WTC11 (cell line): ENCODE results near the gene SERPIND1. TPM values are rescaled to one million over a fixed set of nuclear protein-coding genes. Genes with fewer than 3 reads are reported as not detected.

ENCODE experiments used
- ATAC-seq: fragments of 200-7000 bp; cut with Tn5 transposase; 2 replicates; pipeline ENCODE4 v1.10.0; 2021; ENCODE audit warnings: mild to moderate bottlenecking, moderate library complexity
- CTCF ChIA-PET: fragments of 300-600 bp; sonication (Branson Sonifier 250); formaldehyde crosslinking; loops from one replicate; lab custom pipeline; 2021; ENCODE audit warnings: antibody characterized with exemption; lab: Charles Lee
- POLR2A ChIA-PET: fragments of 350-600 bp; sonication (Branson Sonifier 250); formaldehyde crosslinking; loops from one replicate; lab custom pipeline; 2021; ENCODE audit warnings: antibody characterized with exemption; lab: Charles Lee
- DNase-seq: peaks from one replicate; pipeline ENCODE4 v3.0.0; 2021; ENCODE audit warnings: low spot score
- H3K27ac Mint-ChIP-seq: 2 replicates; pipeline ENCODE4 v1.8.0; 2021; ENCODE audit warnings: mixed read lengths
- H3K27me3 Mint-ChIP-seq: 2 replicates; pipeline ENCODE4 v1.8.0; 2021; ENCODE audit warnings: low read depth, mild to moderate bottlenecking, moderate library complexity, mixed read lengths
- H3K36me3 Mint-ChIP-seq: 2 replicates; pipeline ENCODE4 v1.8.0; 2021; ENCODE audit warnings: mixed read lengths
- H3K4me1 Mint-ChIP-seq: 2 replicates; pipeline ENCODE4 v1.8.0; 2022; ENCODE audit warnings: mixed read lengths
- H3K4me3 Mint-ChIP-seq: 2 replicates; pipeline ENCODE4 v1.8.0; 2021; ENCODE audit warnings: mild to moderate bottlenecking, moderate library complexity, mixed read lengths
- H3K9me3 Mint-ChIP-seq: 2 replicates; pipeline ENCODE4 v1.8.0; 2021; ENCODE audit warnings: mixed read lengths
- ATF2 ChIP-seq: sonication (generic); formaldehyde crosslinking; IDR thresholded peaks from 2 replicates; pipeline ENCODE4 v1.8.1; 2022; ENCODE audit warnings: low read depth, missing genetic modification reagents, borderline replicate concordance
- CBFB ChIP-seq: sonication (generic); formaldehyde crosslinking; IDR thresholded peaks from 2 replicates; pipeline ENCODE4 v1.8.1; 2022; ENCODE audit warnings: mild to moderate bottlenecking, low read depth, missing genetic modification reagents
- CREM ChIP-seq: sonication (generic); formaldehyde crosslinking; IDR thresholded peaks from 2 replicates; pipeline ENCODE4 v1.8.1; 2022; ENCODE audit warnings: mild to moderate bottlenecking, missing genetic modification reagents, moderate library complexity
- FOXJ3 ChIP-seq: sonication (generic); formaldehyde crosslinking; IDR thresholded peaks from 2 replicates; pipeline ENCODE4 v1.9.0; 2021; ENCODE audit warnings: missing genetic modification reagents, mild to moderate bottlenecking, borderline replicate concordance
- GRHL2 ChIP-seq: fragments of 250-450 bp; sonication (Bioruptor Pico); IDR thresholded peaks from 2 replicates; pipeline ENCODE4 v1.8.0; 2022; ENCODE audit warnings: mild to moderate bottlenecking, moderate library complexity; ENCODE audit not compliant: insufficient replicate concordance, severe bottlenecking
- MAX ChIP-seq: sonication (generic); formaldehyde crosslinking; IDR thresholded peaks from 2 replicates; pipeline ENCODE4 v1.8.0; 2022; ENCODE audit warnings: mild to moderate bottlenecking, missing genetic modification reagents
- MXD4 ChIP-seq: fragments of 250-450 bp; sonication (Bioruptor Pico); IDR thresholded peaks from 2 replicates; pipeline ENCODE4 v1.8.0; 2021; ENCODE audit warnings: mild to moderate bottlenecking, moderate library complexity, borderline replicate concordance
- MYBL2 ChIP-seq: sonication (generic); formaldehyde crosslinking; IDR thresholded peaks from 2 replicates; pipeline ENCODE4 v1.8.1; 2023; ENCODE audit warnings: mild to moderate bottlenecking, moderate library complexity, missing genetic modification reagents
- NR3C1 ChIP-seq: sonication (generic); formaldehyde crosslinking; conservative IDR thresholded peaks from 2 replicates; pipeline ENCODE4 v1.8.1; 2023; ENCODE audit warnings: low read depth, mild to moderate bottlenecking, missing genetic modification reagents
- PRDM15 ChIP-seq: sonication (generic); formaldehyde crosslinking; IDR thresholded peaks from 2 replicates; pipeline ENCODE4 v1.8.0; 2022; ENCODE audit warnings: missing genetic modification reagents
- SMAD4 ChIP-seq: sonication (generic); formaldehyde crosslinking; IDR thresholded peaks from 2 replicates; pipeline ENCODE4 v1.8.0; 2022; ENCODE audit warnings: mild to moderate bottlenecking, missing genetic modification reagents
- SOX15 ChIP-seq: fragments of 250-450 bp; sonication (Bioruptor Pico); IDR thresholded peaks from 2 replicates; pipeline ENCODE4 v1.9.0; 2021; ENCODE audit warnings: mild to moderate bottlenecking
- USF1 ChIP-seq: sonication (generic); formaldehyde crosslinking; IDR thresholded peaks from 2 replicates; pipeline ENCODE4 v1.8.0; 2022; ENCODE audit warnings: mild to moderate bottlenecking, missing genetic modification reagents
- ZNF138 ChIP-seq: sonication (generic); formaldehyde crosslinking; conservative IDR thresholded peaks from 2 replicates; pipeline ENCODE4 v1.8.1; 2022; ENCODE audit warnings: mild to moderate bottlenecking, moderate library complexity, missing genetic modification reagents
- ZNF232 ChIP-seq: sonication (generic); formaldehyde crosslinking; IDR thresholded peaks from 2 replicates; pipeline ENCODE4 v1.8.0; 2022; ENCODE audit warnings: mild to moderate bottlenecking, missing genetic modification reagents
- total RNA-seq: library from RNA; stranded (reverse); gene quantifications from 3 replicates; pipeline ENCODE4 v1.2.3, GENCODE V29; 2021

Gene SERPIND1
- total RNA-seq, 1 experiment from 2014 or later: 0.22 TPM

- TF ChIP-seq PRDM15 (CRISPR knock-in tag): no peak
- no peak for TF ChIP-seq CBFB (CRISPR knock-in tag)
- TF ChIP-seq SMAD4 (CRISPR knock-in tag): no peak
- TF ChIP-seq ZNF232 (CRISPR knock-in tag): no peak
These were observed 38.2 kb downstream of the SERPIND1 start (continued) for GRCh38 chr22:20811971-20812660.

GRCh38 chr22:20813056-20813455 lies 39.1 kb downstream of the SERPIND1 start:
- no peak overlapping the region for H3K27ac Mint-ChIP-seq
- ATAC-seq (no peak), DNase-seq (no peak)
- no peak overlapping the region for H3K4me3 Mint-ChIP-seq
- no peaks in the 10 kb centered on the region for H3K27me3 Mint-ChIP-seq
- ChIA-PET CTCF (interaction anchor here (1.2 to 1.3 kb wide), 2 partner anchors 9 to 73 kb away, joined by 4 read pairs; no protein-coding TSS in a partner anchor), POLR2A (no interaction called here)
- no peaks in the 10 kb centered on the region for H3K4me1 Mint-ChIP-seq
- H3K9me3 Mint-ChIP-seq: no peaks in the 10 kb centered on the region
- TF ChIP-seq MXD4 (CRISPR knock-in tag): no peak
- no peak for TF ChIP-seq NR3C1 (CRISPR knock-in tag)
- TF ChIP-seq GRHL2 (CRISPR knock-in tag): no peak
- TF ChIP-seq PRDM15 (CRISPR knock-in tag): no peak
- no peak for TF ChIP-seq USF1
- TF ChIP-seq CREM: no peak
- TF ChIP-seq MYBL2 (CRISPR knock-in tag): no peak
- no peak for TF ChIP-seq SOX15 (CRISPR knock-in tag)
- no peak for TF ChIP-seq FOXJ3 (CRISPR knock-in tag)
- no peak for TF ChIP-seq ATF2 (CRISPR knock-in tag)
- no peak for TF ChIP-seq ZNF138
- TF ChIP-seq MAX (CRISPR knock-in tag): no peak
- H3K36me3 Mint-ChIP-seq: peaks cover 16% of the 10 kb centered on the region
